Suprapubic skin (tissue), 4 donors: Measurements from ENCODE around the gene B3GNT8.

Experiments used
- EP300 ChIP-seq: sonication (generic); formaldehyde crosslinking; IDR thresholded peaks from one replicate; pipeline ENCODE4 v1.6.1; 2017; ENCODE audit warnings: antibody characterized with exemption
- POLR2A ChIP-seq, 2 donors: fragments of 450-650 bp; IDR thresholded peaks; one replicate each; pipeline ENCODE4 v1.6.1; 2017; ENCODE audit warnings: antibody characterized with exemption in 2 of 2, mild to moderate bottlenecking in 2 of 2, moderate library complexity in 2 of 2
- POLR2AphosphoS5 ChIP-seq, 3 donors: sonication (generic); formaldehyde crosslinking; IDR thresholded peaks; one replicate each; pipeline ENCODE4 v1.6.1; 2017; ENCODE audit warnings: antibody characterized with exemption in 3 of 3
- TF ChIP-seq, protein P1 (sequence below), 2 donors: fragments of 200-600 bp in 1 of 2; fragments of 450-650 bp in 1 of 2; sonication (generic) in 1 of 2; IDR thresholded peaks; one replicate each; pipeline ENCODE4 v1.5.1; 2016 to 2019; ENCODE audit warnings: antibody characterized with exemption in 2 of 2, mild to moderate bottlenecking in 1 of 2, moderate library complexity in 1 of 2

- TF ChIP-seq, protein P1, sequence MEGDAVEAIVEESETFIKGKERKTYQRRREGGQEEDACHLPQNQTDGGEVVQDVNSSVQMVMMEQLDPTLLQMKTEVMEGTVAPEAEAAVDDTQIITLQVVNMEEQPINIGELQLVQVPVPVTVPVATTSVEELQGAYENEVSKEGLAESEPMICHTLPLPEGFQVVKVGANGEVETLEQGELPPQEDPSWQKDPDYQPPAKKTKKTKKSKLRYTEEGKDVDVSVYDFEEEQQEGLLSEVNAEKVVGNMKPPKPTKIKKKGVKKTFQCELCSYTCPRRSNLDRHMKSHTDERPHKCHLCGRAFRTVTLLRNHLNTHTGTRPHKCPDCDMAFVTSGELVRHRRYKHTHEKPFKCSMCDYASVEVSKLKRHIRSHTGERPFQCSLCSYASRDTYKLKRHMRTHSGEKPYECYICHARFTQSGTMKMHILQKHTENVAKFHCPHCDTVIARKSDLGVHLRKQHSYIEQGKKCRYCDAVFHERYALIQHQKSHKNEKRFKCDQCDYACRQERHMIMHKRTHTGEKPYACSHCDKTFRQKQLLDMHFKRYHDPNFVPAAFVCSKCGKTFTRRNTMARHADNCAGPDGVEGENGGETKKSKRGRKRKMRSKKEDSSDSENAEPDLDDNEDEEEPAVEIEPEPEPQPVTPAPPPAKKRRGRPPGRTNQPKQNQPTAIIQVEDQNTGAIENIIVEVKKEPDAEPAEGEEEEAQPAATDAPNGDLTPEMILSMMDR (IDR thresholded peaks at IDR 0.05) = no peak
- TF ChIP-seq POLR2AphosphoS5 (IDR thresholded peaks at IDR 0.05) = no peak
- TF ChIP-seq POLR2A (IDR thresholded peaks at IDR 0.05) = no peak
- TF ChIP-seq EP300 = no peak
Measured at GRCh38 chr19:41377977-41378709, 49.0 kb downstream of the B3GNT8 start.
